Retinal pigment epithelial cell (primary cell): ENCODE measurements around the gene GJA9.
"Not testable (repeated sequence)": the region's sequence is repeated elsewhere in the genome, so short reads cannot be mapped to it uniquely, and the experiment has no call there.

ENCODE experiments used
- DNase-seq: peaks from one replicate; pipeline ENCODE4 v3.0.0-alpha.2; 2010; ENCODE audit warnings: low read depth
- H3K4me3 ChIP-seq: 2 replicates; pipeline ENCODE4 v1.5.1; 2011; ENCODE audit warnings: mild to moderate bottlenecking, low read length, control low read depth, moderate library complexity
- CTCF ChIP-seq: conservative IDR thresholded peaks from 2 replicates; pipeline ENCODE4 v1.5.1; 2011; ENCODE audit warnings: low read depth, low read length, control low read depth, inconsistent platforms

GJA9 gene

GRCh38 chr1:38840281-38840680 lies 41.1 kb downstream of the GJA9 start:
- no peak for DNase-seq
- TF ChIP-seq CTCF, result no peak
- no peak overlapping the region for H3K4me3 ChIP-seq

- no peak overlapping the region for H3K4me3 ChIP-seq
- TF ChIP-seq CTCF, result no peak
- no peak for DNase-seq
Observed at GRCh38 chr1:38839363-38839762, 42.0 kb downstream of the GJA9 start.

GRCh38 chr1:38836316-38836715 lies 45.1 kb downstream of the GJA9 start:
- not testable (repeated sequence) for DNase-seq, H3K4me3 ChIP-seq

- DNase-seq, result peak; percentile 56
- TF ChIP-seq CTCF, result peak; percentile 75
- no peak overlapping the region for H3K4me3 ChIP-seq
Observed at GRCh38 chr1:38834937-38835827, 46.2 kb downstream of the GJA9 start.

- H3K4me3 ChIP-seq, result no peak overlapping the region
- no peak for DNase-seq
- no peak for TF ChIP-seq CTCF
Observed at GRCh38 chr1:38834221-38834782, 47.1 kb downstream of the GJA9 start.

- no peak overlapping the region for H3K4me3 ChIP-seq
- no peak for DNase-seq
- TF ChIP-seq CTCF, result no peak
Observed at GRCh38 chr1:38833146-38833545, 48.2 kb downstream of the GJA9 start.

- H3K4me3 ChIP-seq, result no peak overlapping the region
- no peak for TF ChIP-seq CTCF
- DNase-seq, result no peak
Observed at GRCh38 chr1:38832370-38832734, 49.0 kb downstream of the GJA9 start.
